SK-N-SH (cell line): ENCODE results near the gene THSD4.
A peak's percentile ranks its signal among the peaks of the same experiment; 100 is the strongest.

Source experiments
- CHD2 ChIP-seq: fragments of 150-350 bp; IDR thresholded peaks from 2 replicates; pipeline ENCODE4 v1.6.1; 2018; ENCODE audit warnings: low read length; ENCODE audit not compliant: partially characterized antibody
- EP300 ChIP-seq, 2 experiments: IDR thresholded peaks; 2 replicates each; pipeline versions ENCODE4 v1.4.0 to v1.6.1; 2012; ENCODE audit warnings: borderline replicate concordance in 1 of 2, low read depth in 1 of 2, low read length in 1 of 2
- EZH2phosphoT487 ChIP-seq: fragments of 200-600 bp; sonication (generic); IDR thresholded peaks from 2 replicates; pipeline ENCODE4 v1.6.1; 2017; ENCODE audit warnings: low read depth, mixed run types, mild to moderate bottlenecking, antibody characterized with exemption, moderate library complexity, borderline replicate concordance
- FOXJ3 ChIP-seq: sonication (generic); formaldehyde crosslinking; IDR thresholded peaks from 2 replicates; pipeline ENCODE4 v1.5.1; 2020; ENCODE audit warnings: mild to moderate bottlenecking, missing genetic modification reagents
- GABPA ChIP-seq: IDR thresholded peaks from 2 replicates; pipeline ENCODE4 v1.4.0; 2012; ENCODE audit warnings: low read depth, mild to moderate bottlenecking
- JUND ChIP-seq: IDR thresholded peaks from 2 replicates; pipeline ENCODE4 v1.4.0; 2012
- NFIC ChIP-seq: IDR thresholded peaks from 2 replicates; pipeline ENCODE4 v1.4.0; 2012; ENCODE audit warnings: borderline replicate concordance
- POLR2AphosphoS5 ChIP-seq: IDR thresholded peaks from 2 replicates; pipeline ENCODE4 v1.6.1; 2012; ENCODE audit warnings: low read depth, low read length
- RAD21 ChIP-seq: IDR thresholded peaks from 2 replicates; pipeline ENCODE4 v1.6.1; 2012; ENCODE audit warnings: mild to moderate bottlenecking, low read length
- TF ChIP-seq, protein P1 (sequence below): fragments of 200-600 bp; sonication (generic); IDR thresholded peaks from 2 replicates; pipeline ENCODE4 v1.6.1; 2017; ENCODE audit warnings: antibody characterized with exemption, mild to moderate bottlenecking, moderate library complexity
- TF ChIP-seq, protein P2 (sequence below): fragments of 150-350 bp; IDR thresholded peaks from 2 replicates; pipeline ENCODE4 v1.6.1; 2017; ENCODE audit warnings: antibody characterized with exemption, low read length, low read depth, borderline replicate concordance

DNA sequence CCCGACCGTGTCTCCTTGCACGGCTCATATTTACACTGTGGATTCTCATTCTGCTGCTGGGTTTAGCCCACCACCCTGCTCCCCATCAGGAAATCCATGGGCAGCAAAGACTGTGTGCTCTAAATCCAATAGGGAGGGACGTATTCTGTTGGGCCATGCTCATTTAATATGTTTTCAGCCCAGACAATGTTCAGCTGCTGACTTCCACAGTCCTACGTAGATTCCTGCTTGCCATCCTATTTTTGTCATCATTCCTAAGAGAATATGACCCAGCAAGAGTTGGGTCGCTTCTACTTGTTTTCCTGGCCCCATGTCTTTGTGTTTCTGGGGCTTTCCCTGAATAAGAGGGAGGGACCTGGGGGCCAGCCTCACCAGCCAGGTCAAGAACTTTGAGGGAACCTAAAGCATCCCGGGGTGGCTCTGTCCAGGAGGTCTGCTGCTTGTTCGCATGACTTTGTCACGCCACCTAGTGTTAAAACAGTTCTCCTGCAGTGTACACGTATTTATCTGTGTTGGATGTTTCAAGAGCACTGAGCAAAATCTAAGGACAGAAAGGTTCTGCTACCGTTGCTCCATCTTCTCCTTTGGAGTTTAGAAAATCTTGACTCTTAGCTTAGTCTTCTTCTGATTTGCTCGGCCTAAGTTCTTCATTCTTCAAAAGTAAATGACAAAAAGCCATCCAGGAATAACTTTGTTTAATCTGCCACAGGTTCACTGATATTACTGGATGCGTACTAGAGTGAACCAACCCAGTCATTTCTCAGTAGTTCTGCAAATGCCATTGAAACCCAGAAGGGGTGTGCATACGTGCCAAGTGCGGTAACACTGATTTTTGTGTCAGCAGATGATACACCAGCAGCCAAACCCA is 615.2 kb downstream of the THSD4 start:
- TF ChIP-seq EP300 (IDR thresholded peaks at IDR 0.05; ENCODE audit: borderline replicate concordance in 1 of 2, low read depth in 1 of 2, low read length in 1 of 2) (no peak), NFIC (no peak), CHD2 (no peak), FOXJ3 (CRISPR knock-in tag) (no peak), JUND (no peak), POLR2AphosphoS5 (no peak), GABPA (no peak), RAD21 (peak; percentile 88), EZH2phosphoT487 (no peak)
- TF ChIP-seq, protein P1, sequence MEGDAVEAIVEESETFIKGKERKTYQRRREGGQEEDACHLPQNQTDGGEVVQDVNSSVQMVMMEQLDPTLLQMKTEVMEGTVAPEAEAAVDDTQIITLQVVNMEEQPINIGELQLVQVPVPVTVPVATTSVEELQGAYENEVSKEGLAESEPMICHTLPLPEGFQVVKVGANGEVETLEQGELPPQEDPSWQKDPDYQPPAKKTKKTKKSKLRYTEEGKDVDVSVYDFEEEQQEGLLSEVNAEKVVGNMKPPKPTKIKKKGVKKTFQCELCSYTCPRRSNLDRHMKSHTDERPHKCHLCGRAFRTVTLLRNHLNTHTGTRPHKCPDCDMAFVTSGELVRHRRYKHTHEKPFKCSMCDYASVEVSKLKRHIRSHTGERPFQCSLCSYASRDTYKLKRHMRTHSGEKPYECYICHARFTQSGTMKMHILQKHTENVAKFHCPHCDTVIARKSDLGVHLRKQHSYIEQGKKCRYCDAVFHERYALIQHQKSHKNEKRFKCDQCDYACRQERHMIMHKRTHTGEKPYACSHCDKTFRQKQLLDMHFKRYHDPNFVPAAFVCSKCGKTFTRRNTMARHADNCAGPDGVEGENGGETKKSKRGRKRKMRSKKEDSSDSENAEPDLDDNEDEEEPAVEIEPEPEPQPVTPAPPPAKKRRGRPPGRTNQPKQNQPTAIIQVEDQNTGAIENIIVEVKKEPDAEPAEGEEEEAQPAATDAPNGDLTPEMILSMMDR, result peak; percentile 86
- TF ChIP-seq, protein P2, sequence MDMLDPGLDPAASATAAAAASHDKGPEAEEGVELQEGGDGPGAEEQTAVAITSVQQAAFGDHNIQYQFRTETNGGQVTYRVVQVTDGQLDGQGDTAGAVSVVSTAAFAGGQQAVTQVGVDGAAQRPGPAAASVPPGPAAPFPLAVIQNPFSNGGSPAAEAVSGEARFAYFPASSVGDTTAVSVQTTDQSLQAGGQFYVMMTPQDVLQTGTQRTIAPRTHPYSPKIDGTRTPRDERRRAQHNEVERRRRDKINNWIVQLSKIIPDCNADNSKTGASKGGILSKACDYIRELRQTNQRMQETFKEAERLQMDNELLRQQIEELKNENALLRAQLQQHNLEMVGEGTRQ, result no peak
